HCT116 (cell line): Measurements from ENCODE around the gene SBF2. TPM values are rescaled to one million over a fixed set of nuclear protein-coding genes. Genes with fewer than 3 reads are reported as not detected.

Source experiments
- ATAC-seq: fragments of 200-7000 bp; cut with Tn5 transposase; 2 replicates; pipeline ENCODE4 v1.9.1; 2020; ENCODE audit warnings: mild to moderate bottlenecking, moderate library complexity
- BruUV-seq: library from RNA; stranded (reverse); fragments of 400-500 nt; replicated peaks from 2 replicates; lab custom pipeline; 2021; lab: Mats Ljungman, UMichigan
- CTCF ChIA-PET: fragments of 300-600 bp; sonication (Branson Sonifier 250); formaldehyde crosslinking; loops from one replicate; lab custom pipeline; 2021; ENCODE audit warnings: antibody characterized with exemption; lab: Charles Lee
- POLR2A ChIA-PET: fragments of 300-600, 350-600 bp; sonication (Branson Sonifier 250); formaldehyde crosslinking; loops from one replicate; lab custom pipeline; 2021; ENCODE audit warnings: antibody characterized with exemption; lab: Charles Lee
- RAD21 ChIA-PET, 2 experiments: fragments of 300-600 bp; sonication (Branson Sonifier 250); formaldehyde crosslinking; loops; one replicate each; lab custom pipeline; 2023; ENCODE audit warnings: low total read pairs in 2 of 2; ENCODE audit not compliant: uncharacterized antibody in 2 of 2, unreplicated experiment in 2 of 2, low non-redundant PET in 1 of 2; lab: Charles Lee
- DNase-seq: peaks from one replicate; pipeline ENCODE4 v3.0.0-alpha.2; 2010; ENCODE audit warnings: low read depth, low spot score
- H2AFZ ChIP-seq: fragments of 200-600 bp; shearing (Covaris generic), sonication (generic); 2 replicates; pipeline ENCODE4 v1.6.1; 2017; ENCODE audit warnings: low read depth, mixed run types, mixed read lengths, antibody characterized with exemption, low read length; ENCODE audit not compliant: poor library complexity, severe bottlenecking
- H3K27ac ChIP-seq: 2 replicates; pipeline ENCODE4 v1.5.1; 2012; ENCODE audit warnings: low read depth, low read length
- H3K27me3 ChIP-seq: fragments of 200-600 bp; sonication (generic); 2 replicates; pipeline ENCODE4 v1.6.1; 2016; ENCODE audit warnings: mixed run types, low read length, mixed read lengths; ENCODE audit not compliant: insufficient read depth
- H3K36me3 ChIP-seq, 2 experiments: fragments of 200-500 bp in 1 of 2; fragments of 200-600 bp in 1 of 2; sonication (Bioruptor generic) in 1 of 2; sonication (generic) in 1 of 2; 2 replicates each; pipeline versions ENCODE4 v1.5.1 to v1.6.1; 2014 to 2016; ENCODE audit warnings: low read length in 2 of 2, inconsistent platforms in 1 of 2, mixed read lengths in 1 of 2, mixed run types in 1 of 2; ENCODE audit not compliant: insufficient read depth in 2 of 2, control insufficient read depth in 1 of 2
- H3K4me1 ChIP-seq, 2 experiments: fragments of 200-600 bp in 1 of 2; sonication (generic) in 1 of 2; 2 replicates each; pipeline versions ENCODE4 v1.5.1 to v1.6.1; 2012 to 2017; ENCODE audit warnings: low read length in 2 of 2, inconsistent platforms in 1 of 2, mild to moderate bottlenecking in 1 of 2, mixed read lengths in 1 of 2, mixed run types in 1 of 2, moderate library complexity in 1 of 2; ENCODE audit not compliant: insufficient read depth in 2 of 2, control insufficient read depth in 1 of 2
- H3K4me2 ChIP-seq: fragments of 200-600 bp; sonication (generic); 2 replicates; pipeline ENCODE4 v1.6.1; 2017; ENCODE audit warnings: mixed run types, low read length, mixed read lengths
- H3K4me3 ChIP-seq, 2 experiments: fragments of 200-600 bp in 1 of 2; sonication (generic) in 1 of 2; replicated peaks in 1 of 2; 2 replicates each; pipeline ENCODE4 v1.5.1; 2011 to 2016; ENCODE audit warnings: low read length in 2 of 2, control low read depth in 1 of 2, low read depth in 1 of 2, mild to moderate bottlenecking in 1 of 2, mixed read lengths in 1 of 2, mixed run types in 1 of 2
- H3K79me2 ChIP-seq: fragments of 200-600 bp; sonication (generic); 2 replicates; pipeline ENCODE4 v1.6.1; 2017; ENCODE audit warnings: mild to moderate bottlenecking, mixed run types, low read length, moderate library complexity, mixed read lengths; ENCODE audit not compliant: insufficient read depth
- H3K9ac ChIP-seq: fragments of 200-600 bp; sonication (generic); 2 replicates; pipeline ENCODE4 v1.6.1; 2016; ENCODE audit warnings: low read length, mixed read lengths
- H3K9me2 ChIP-seq: fragments of 200-600 bp; sonication (generic), shearing (Covaris generic); 2 replicates; pipeline ENCODE4 v1.6.1; 2017; ENCODE audit warnings: mixed run types, mild to moderate bottlenecking, moderate library complexity; ENCODE audit not compliant: insufficient read depth
- H3K9me3 ChIP-seq, 2 experiments: fragments of 200-500 bp in 1 of 2; fragments of 200-600 bp in 1 of 2; sonication (Bioruptor generic) in 1 of 2; sonication (generic) in 1 of 2; 2 replicates each; pipeline ENCODE4 v1.6.1; 2014 to 2017; ENCODE audit warnings: low read length in 2 of 2, mixed read lengths in 2 of 2, inconsistent platforms in 1 of 2, low read depth in 1 of 2, mild to moderate bottlenecking in 1 of 2, mixed run types in 1 of 2, moderate library complexity in 1 of 2; ENCODE audit not compliant: control insufficient read depth in 1 of 2, insufficient read depth in 1 of 2
- H4K20me1 ChIP-seq: fragments of 200-600 bp; sonication (generic), shearing (Covaris generic); 2 replicates; pipeline ENCODE4 v1.6.1; 2017; ENCODE audit warnings: mixed run types, mild to moderate bottlenecking, moderate library complexity; ENCODE audit not compliant: insufficient read depth
- CBX3 ChIP-seq: IDR thresholded peaks from 2 replicates; pipeline ENCODE4 v1.6.1; 2012; ENCODE audit warnings: low read depth
- ELF1 ChIP-seq: IDR thresholded peaks from 2 replicates; pipeline ENCODE4 v1.6.1; 2012; ENCODE audit warnings: low read depth, borderline replicate concordance
- POLR2A ChIP-seq: IDR thresholded peaks from 2 replicates; pipeline ENCODE4 v1.7.0; 2011; ENCODE audit warnings: borderline replicate concordance; ENCODE audit not compliant: insufficient read depth, insufficient read length; ENCODE audit errors: extremely low read depth
- RAD21 ChIP-seq: IDR thresholded peaks from 2 replicates; pipeline ENCODE4 v1.6.1; 2012; ENCODE audit warnings: low read depth, mild to moderate bottlenecking
- SIN3A ChIP-seq: IDR thresholded peaks from 2 replicates; pipeline ENCODE4 v1.6.1; 2012; ENCODE audit warnings: low read depth
- SRF ChIP-seq: IDR thresholded peaks from 2 replicates; pipeline ENCODE4 v1.6.1; 2012; ENCODE audit warnings: low read depth
- TCF7L2 ChIP-seq: IDR thresholded peaks from 2 replicates; pipeline ENCODE4 v1.7.0; 2011; ENCODE audit warnings: borderline replicate concordance, inconsistent platforms; ENCODE audit not compliant: insufficient read depth, insufficient read length; ENCODE audit errors: extremely low read depth
- YY1 ChIP-seq: IDR thresholded peaks from 2 replicates; pipeline ENCODE4 v1.6.1; 2011; ENCODE audit warnings: low read length, low read depth, moderate library complexity, mild to moderate bottlenecking; ENCODE audit not compliant: insufficient replicate concordance; ENCODE audit errors: extremely low read depth
- ZNF274 ChIP-seq: fragments of 200-500 bp; sonication (Bioruptor generic); IDR thresholded peaks from 2 replicates; pipeline ENCODE4 v1.6.1; 2014; ENCODE audit warnings: mild to moderate bottlenecking, low read depth, low read length, inconsistent platforms
- intact Hi-C: fragments of 100-400 bp; cut with micrococcal nuclease; formaldehyde crosslinking; loops from 2 replicates; pipeline ENCODE4 v1.10.0; 2022
- total RNA-seq: library from RNA; stranded (reverse); gene quantifications from one replicate; pipeline ENCODE4 v1.2.1, GENCODE V29; 2021; ENCODE audit not compliant: unreplicated experiment
- TF ChIP-seq, protein P1 (sequence below): IDR thresholded peaks from 2 replicates; pipeline ENCODE4 v1.6.1; 2012; ENCODE audit warnings: low read depth
- TF ChIP-seq, protein P2 (sequence below): IDR thresholded peaks from 2 replicates; pipeline ENCODE4 v1.6.1; 2012
- TF ChIP-seq, protein P3 (sequence below): IDR thresholded peaks from 2 replicates; pipeline ENCODE4 v1.6.1; 2012

SBF2 gene
- total RNA-seq, 1 experiment from 2014 or later: 35.0 TPM

DNA sequence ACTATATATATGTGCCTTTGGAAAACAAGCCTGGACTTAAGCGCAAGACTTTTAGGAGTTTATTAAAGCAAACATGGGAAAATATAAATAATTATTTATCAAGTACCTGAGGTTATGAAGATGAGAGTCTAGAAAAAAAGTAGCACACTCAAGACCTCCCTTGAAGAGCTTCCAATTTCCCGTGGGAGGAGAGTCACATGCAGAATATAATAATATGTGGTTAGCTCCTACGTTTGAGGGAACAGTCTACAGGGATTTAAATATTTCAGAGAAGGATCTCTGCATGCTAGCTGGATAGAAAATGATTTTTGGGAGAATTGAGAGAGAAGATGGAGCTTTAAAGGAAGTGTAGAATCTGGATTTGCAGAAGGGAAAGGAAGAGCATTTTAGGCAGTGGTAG, 446.4 kb downstream of the SBF2 start:
- intact Hi-C loops: no loop called here
- H3K4me3 ChIP-seq: no peak overlapping the region
- H3K9me2 ChIP-seq: no peaks in the 10 kb centered on the region
- POLR2A ChIA-PET: interaction anchor here (0.7 kb wide), 1 partner anchor 20 kb away, joined by 3 read pairs; no protein-coding TSS in a partner anchor
- RAD21 ChIA-PET: no interaction called here
- no peaks in the 10 kb centered on the region for H3K27me3 ChIP-seq
- H4K20me1 ChIP-seq: no peaks in the 10 kb centered on the region
- no peak for ATAC-seq
- BruUV-seq: no TSS peak
- H3K27ac ChIP-seq: no peak overlapping the region
- no peak overlapping the region for H3K9ac ChIP-seq
- TF ChIP-seq ELF1 (no peak), TCF7L2 (no peak), SIN3A (no peak), CBX3 (no peak), SRF (no peak), POLR2A (no peak), RAD21 (no peak), YY1 (no peak), ZNF274 (no peak)
- TF ChIP-seq, protein P1, sequence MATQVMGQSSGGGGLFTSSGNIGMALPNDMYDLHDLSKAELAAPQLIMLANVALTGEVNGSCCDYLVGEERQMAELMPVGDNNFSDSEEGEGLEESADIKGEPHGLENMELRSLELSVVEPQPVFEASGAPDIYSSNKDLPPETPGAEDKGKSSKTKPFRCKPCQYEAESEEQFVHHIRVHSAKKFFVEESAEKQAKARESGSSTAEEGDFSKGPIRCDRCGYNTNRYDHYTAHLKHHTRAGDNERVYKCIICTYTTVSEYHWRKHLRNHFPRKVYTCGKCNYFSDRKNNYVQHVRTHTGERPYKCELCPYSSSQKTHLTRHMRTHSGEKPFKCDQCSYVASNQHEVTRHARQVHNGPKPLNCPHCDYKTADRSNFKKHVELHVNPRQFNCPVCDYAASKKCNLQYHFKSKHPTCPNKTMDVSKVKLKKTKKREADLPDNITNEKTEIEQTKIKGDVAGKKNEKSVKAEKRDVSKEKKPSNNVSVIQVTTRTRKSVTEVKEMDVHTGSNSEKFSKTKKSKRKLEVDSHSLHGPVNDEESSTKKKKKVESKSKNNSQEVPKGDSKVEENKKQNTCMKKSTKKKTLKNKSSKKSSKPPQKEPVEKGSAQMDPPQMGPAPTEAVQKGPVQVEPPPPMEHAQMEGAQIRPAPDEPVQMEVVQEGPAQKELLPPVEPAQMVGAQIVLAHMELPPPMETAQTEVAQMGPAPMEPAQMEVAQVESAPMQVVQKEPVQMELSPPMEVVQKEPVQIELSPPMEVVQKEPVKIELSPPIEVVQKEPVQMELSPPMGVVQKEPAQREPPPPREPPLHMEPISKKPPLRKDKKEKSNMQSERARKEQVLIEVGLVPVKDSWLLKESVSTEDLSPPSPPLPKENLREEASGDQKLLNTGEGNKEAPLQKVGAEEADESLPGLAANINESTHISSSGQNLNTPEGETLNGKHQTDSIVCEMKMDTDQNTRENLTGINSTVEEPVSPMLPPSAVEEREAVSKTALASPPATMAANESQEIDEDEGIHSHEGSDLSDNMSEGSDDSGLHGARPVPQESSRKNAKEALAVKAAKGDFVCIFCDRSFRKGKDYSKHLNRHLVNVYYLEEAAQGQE: no peak
- TF ChIP-seq, protein P2, sequence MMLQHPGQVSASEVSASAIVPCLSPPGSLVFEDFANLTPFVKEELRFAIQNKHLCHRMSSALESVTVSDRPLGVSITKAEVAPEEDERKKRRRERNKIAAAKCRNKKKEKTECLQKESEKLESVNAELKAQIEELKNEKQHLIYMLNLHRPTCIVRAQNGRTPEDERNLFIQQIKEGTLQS: no peak
- TF ChIP-seq, protein P3, sequence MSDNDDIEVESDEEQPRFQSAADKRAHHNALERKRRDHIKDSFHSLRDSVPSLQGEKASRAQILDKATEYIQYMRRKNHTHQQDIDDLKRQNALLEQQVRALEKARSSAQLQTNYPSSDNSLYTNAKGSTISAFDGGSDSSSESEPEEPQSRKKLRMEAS: no peak
- CTCF ChIA-PET: interaction anchor here (1.0 kb wide), 1 partner anchor 35 kb away, joined by 3 read pairs; no protein-coding TSS in a partner anchor
- no peak overlapping the region for H3K4me2 ChIP-seq
- H2AFZ ChIP-seq: no peak overlapping the region
- H3K36me3 ChIP-seq: 0 out of 4 replicates have a peak, but pooled peaks cover 0 to 3% of the 10 kb centered on the region in 2 experiments
- no peaks in the 10 kb centered on the region for H3K9me3 ChIP-seq
- no peaks in the 10 kb centered on the region for H3K4me1 ChIP-seq
- H3K79me2 ChIP-seq: no peaks in the 10 kb centered on the region
- no peak for DNase-seq
